GM12878 (cell line): Measurements from ENCODE around the gene ANKRD33. TPM values are rescaled to one million over a fixed set of nuclear protein-coding genes. Genes with fewer than 3 reads are reported as not detected.

Experiments
- ASH2L ChIP-seq: fragments of 300-600, 200-600 bp; sonication (generic); IDR thresholded peaks from 2 replicates; pipeline ENCODE4 v1.6.1; 2017; ENCODE audit warnings: low read depth, mild to moderate bottlenecking, borderline replicate concordance
- EZH2 ChIP-seq: IDR thresholded peaks from 2 replicates; pipeline ENCODE4 v1.6.1; 2012; ENCODE audit warnings: low read depth, mild to moderate bottlenecking, control low read depth, inconsistent platforms, low read length, borderline replicate concordance; ENCODE audit not compliant: control insufficient read depth
- MEF2A ChIP-seq: IDR thresholded peaks from 2 replicates; pipeline ENCODE4 v1.6.1; 2011; ENCODE audit warnings: low read depth, mild to moderate bottlenecking, low read length, moderate library complexity; ENCODE audit not compliant: insufficient read depth
- PKNOX1 ChIP-seq: fragments of 450-650 bp; IDR thresholded peaks from 2 replicates; pipeline ENCODE4 v1.6.1; 2016; ENCODE audit warnings: mild to moderate bottlenecking
- RB1 ChIP-seq: fragments of 450-650 bp; formaldehyde crosslinking; IDR thresholded peaks from 2 replicates; pipeline ENCODE4 v1.6.1; 2017; ENCODE audit warnings: mild to moderate bottlenecking, borderline replicate concordance
- polyA plus RNA-seq, 11 experiments: library from polyadenylated mRNA; depleted of rRNA in 4 of 11; unstranded in 6 of 11; stranded (reverse) in 5 of 11; fragments of >200 nt; fragmentation: Nextera tagmentation in 4 of 11; fragmentation: Illumina TruSeq in 1 of 11; extraction: Ambion mirVana in 4 of 11; extraction: Trizol in 1 of 11; gene quantifications; 1 replicate in 1 of 11; 2 replicates in 10 of 11; pipeline versions ENCODE4 v1.2.1 to v1.2.3, GENCODE V29; 2011 to 2016; ENCODE audit warnings: inconsistent platforms in 2 of 11, missing spikeins in 2 of 11, low read depth in 1 of 11
- total RNA-seq, 4 experiments: library from RNA; depleted of rRNA in 3 of 4; stranded (reverse); fragments of >200 nt in 3 of 4; fragmentation: Illumina TruSeq in 1 of 4; extraction: Trizol in 1 of 4; gene quantifications; 2 replicates each; pipeline versions ENCODE4 v1.2.1 to v1.2.3, GENCODE V29; 2013 to 2021
- TF ChIP-seq, protein P1 (sequence below): IDR thresholded peaks from 2 replicates; pipeline ENCODE4 v1.6.1; 2012; ENCODE audit warnings: improper control_type of control experiment, low read depth, low read length; ENCODE audit not compliant: insufficient replicate concordance

ANKRD33 gene
- total and polyA plus RNA-seq, 10 of the 15 experiments (the other 5 are each of a cell fraction or from before 2014, with no cell fraction given), result not detected

GRCh38 chr12:51895378-51896135 lies 7.7 kb downstream of the ANKRD33 start (continued):
- TF ChIP-seq, protein P1, sequence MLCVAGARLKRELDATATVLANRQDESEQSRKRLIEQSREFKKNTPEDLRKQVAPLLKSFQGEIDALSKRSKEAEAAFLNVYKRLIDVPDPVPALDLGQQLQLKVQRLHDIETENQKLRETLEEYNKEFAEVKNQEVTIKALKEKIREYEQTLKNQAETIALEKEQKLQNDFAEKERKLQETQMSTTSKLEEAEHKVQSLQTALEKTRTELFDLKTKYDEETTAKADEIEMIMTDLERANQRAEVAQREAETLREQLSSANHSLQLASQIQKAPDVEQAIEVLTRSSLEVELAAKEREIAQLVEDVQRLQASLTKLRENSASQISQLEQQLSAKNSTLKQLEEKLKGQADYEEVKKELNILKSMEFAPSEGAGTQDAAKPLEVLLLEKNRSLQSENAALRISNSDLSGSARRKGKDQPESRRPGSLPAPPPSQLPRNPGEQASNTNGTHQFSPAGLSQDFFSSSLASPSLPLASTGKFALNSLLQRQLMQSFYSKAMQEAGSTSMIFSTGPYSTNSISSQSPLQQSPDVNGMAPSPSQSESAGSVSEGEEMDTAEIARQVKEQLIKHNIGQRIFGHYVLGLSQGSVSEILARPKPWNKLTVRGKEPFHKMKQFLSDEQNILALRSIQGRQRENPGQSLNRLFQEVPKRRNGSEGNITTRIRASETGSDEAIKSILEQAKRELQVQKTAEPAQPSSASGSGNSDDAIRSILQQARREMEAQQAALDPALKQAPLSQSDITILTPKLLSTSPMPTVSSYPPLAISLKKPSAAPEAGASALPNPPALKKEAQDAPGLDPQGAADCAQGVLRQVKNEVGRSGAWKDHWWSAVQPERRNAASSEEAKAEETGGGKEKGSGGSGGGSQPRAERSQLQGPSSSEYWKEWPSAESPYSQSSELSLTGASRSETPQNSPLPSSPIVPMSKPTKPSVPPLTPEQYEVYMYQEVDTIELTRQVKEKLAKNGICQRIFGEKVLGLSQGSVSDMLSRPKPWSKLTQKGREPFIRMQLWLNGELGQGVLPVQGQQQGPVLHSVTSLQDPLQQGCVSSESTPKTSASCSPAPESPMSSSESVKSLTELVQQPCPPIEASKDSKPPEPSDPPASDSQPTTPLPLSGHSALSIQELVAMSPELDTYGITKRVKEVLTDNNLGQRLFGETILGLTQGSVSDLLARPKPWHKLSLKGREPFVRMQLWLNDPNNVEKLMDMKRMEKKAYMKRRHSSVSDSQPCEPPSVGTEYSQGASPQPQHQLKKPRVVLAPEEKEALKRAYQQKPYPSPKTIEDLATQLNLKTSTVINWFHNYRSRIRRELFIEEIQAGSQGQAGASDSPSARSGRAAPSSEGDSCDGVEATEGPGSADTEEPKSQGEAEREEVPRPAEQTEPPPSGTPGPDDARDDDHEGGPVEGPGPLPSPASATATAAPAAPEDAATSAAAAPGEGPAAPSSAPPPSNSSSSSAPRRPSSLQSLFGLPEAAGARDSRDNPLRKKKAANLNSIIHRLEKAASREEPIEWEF, result no peak
- TF ChIP-seq MEF2A (no peak), RB1 (no peak), EZH2 (no peak), ASH2L (no peak), PKNOX1 (no peak)
